Lower leg skin (tissue), 4 donors: ENCODE data around the gene PTPRN2. TPM values are rescaled to one million over a fixed set of nuclear protein-coding genes. Genes with fewer than 3 reads are reported as not detected.
A peak's percentile ranks its signal among the peaks of the same experiment; 100 is the strongest.
"Not testable (repeated sequence)": the region's sequence is repeated elsewhere in the genome, so short reads cannot be mapped to it uniquely, and the experiment has no call there.

Source experiments
- DNase-seq, 2 donors: peaks; one replicate each; pipeline ENCODE4 v3.0.0-alpha.2; 2019; ENCODE audit warnings: low spot score in 2 of 2
- H3K4me3 ChIP-seq: fragments of 200-600 bp; sonication (generic); 2 replicates; pipeline ENCODE4 v1.5.1; 2017; ENCODE audit warnings: mild to moderate bottlenecking, low read depth; ENCODE audit not compliant: poor library complexity, severe bottlenecking
- POLR2A ChIP-seq, 2 donors: fragments of 450-650 bp; IDR thresholded peaks; one replicate each; pipeline ENCODE4 v1.6.1; 2016 to 2017; ENCODE audit warnings: antibody characterized with exemption in 2 of 2, mild to moderate bottlenecking in 1 of 2, moderate library complexity in 1 of 2
- whole genome bisulfite sequencing, 2 donors: methylation state at CpG; one replicate each; pipeline ENCODE4 v1.1.5; 2018; 5-methylcytosine and 5-hydroxymethylcytosine counted together
- intact Hi-C: fragments of 100-400 bp; cut with DNase I; formaldehyde crosslinking; loops from one replicate; pipeline ENCODE4 v1.15.0; 2023; ENCODE audit warnings: low total_unique reads
- total RNA-seq, 4 donors: library from RNA; depleted of rRNA; stranded (reverse); fragments of >200 nt; gene quantifications; one replicate each; pipeline ENCODE4 v1.1.0, GENCODE V29; 2016
- TF ChIP-seq, protein P1 (sequence below), 3 donors: fragments of 450-650 bp; IDR thresholded peaks; one replicate each; pipeline ENCODE4 v1.5.1; 2016; ENCODE audit warnings: antibody characterized with exemption in 3 of 3, mild to moderate bottlenecking in 3 of 3, moderate library complexity in 2 of 3

Gene PTPRN2
- total RNA-seq, 4 donors from 2014 or later: 0.11 to 1.6 (median 0.92) TPM

- H3K4me3 ChIP-seq: no peak overlapping the region
- WGBS, 2 donors: 80 to 87% methylated on average over 30 to 33 of the region's 33 CpGs
- TF ChIP-seq, protein P1, sequence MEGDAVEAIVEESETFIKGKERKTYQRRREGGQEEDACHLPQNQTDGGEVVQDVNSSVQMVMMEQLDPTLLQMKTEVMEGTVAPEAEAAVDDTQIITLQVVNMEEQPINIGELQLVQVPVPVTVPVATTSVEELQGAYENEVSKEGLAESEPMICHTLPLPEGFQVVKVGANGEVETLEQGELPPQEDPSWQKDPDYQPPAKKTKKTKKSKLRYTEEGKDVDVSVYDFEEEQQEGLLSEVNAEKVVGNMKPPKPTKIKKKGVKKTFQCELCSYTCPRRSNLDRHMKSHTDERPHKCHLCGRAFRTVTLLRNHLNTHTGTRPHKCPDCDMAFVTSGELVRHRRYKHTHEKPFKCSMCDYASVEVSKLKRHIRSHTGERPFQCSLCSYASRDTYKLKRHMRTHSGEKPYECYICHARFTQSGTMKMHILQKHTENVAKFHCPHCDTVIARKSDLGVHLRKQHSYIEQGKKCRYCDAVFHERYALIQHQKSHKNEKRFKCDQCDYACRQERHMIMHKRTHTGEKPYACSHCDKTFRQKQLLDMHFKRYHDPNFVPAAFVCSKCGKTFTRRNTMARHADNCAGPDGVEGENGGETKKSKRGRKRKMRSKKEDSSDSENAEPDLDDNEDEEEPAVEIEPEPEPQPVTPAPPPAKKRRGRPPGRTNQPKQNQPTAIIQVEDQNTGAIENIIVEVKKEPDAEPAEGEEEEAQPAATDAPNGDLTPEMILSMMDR (IDR thresholded peaks at IDR 0.05): no peak
- TF ChIP-seq POLR2A (IDR thresholded peaks at IDR 0.05): no peak
- DNase-seq: no peak
- intact Hi-C loops: no loop called here
Observed at GRCh38 chr7:158257516-158258410, 329.9 kb downstream of the PTPRN2 start.

- TF ChIP-seq POLR2A (IDR thresholded peaks at IDR 0.05): no peak
- TF ChIP-seq, protein P1 (IDR thresholded peaks at IDR 0.05): no peak
- WGBS, 2 donors: 84 to 85% methylated on average over 12 of the region's 12 CpGs
- H3K4me3 ChIP-seq: no peak overlapping the region
- intact Hi-C loops: no loop called here
- DNase-seq: no peak
Observed at GRCh38 chr7:158257001-158257400, 330.6 kb downstream of the PTPRN2 start.

GRCh38 chr7:158256091-158256816, 331.4 kb downstream of the PTPRN2 start:
- TF ChIP-seq, protein P1 (IDR thresholded peaks at IDR 0.05): no peak
- TF ChIP-seq POLR2A (IDR thresholded peaks at IDR 0.05): no peak
- H3K4me3 ChIP-seq: no peak overlapping the region
- 86 to 87% methylated on average over 19 of the region's 19 CpGs for WGBS, 2 donors
- intact Hi-C loops: no loop called here
- DNase-seq: no peak

GRCh38 chr7:158255558-158255957, 332.1 kb downstream of the PTPRN2 start:
- intact Hi-C loops: no loop called here
- no peak overlapping the region for H3K4me3 ChIP-seq
- no peak for DNase-seq
- TF ChIP-seq, protein P1 (IDR thresholded peaks at IDR 0.05): no peak
- no peak for TF ChIP-seq POLR2A (IDR thresholded peaks at IDR 0.05)
- WGBS, 2 donors: 81 to 85% methylated on average over 7 of the region's 7 CpGs

GRCh38 chr7:158255156-158255555, 332.5 kb downstream of the PTPRN2 start:
- H3K4me3 ChIP-seq: no peak overlapping the region
- intact Hi-C loops: no loop called here
- WGBS, 2 donors: 81 to 85% methylated on average over 11 of the region's 11 CpGs
- DNase-seq: peak in 1 of 2 donors; percentile 76
- no peak for TF ChIP-seq POLR2A (IDR thresholded peaks at IDR 0.05)
- TF ChIP-seq, protein P1 (IDR thresholded peaks at IDR 0.05): no peak

- WGBS, 2 donors: 62 to 70% methylated on average over 9 to 12 of the region's 16 CpGs
- intact Hi-C loops: not testable (repeated sequence)
Observed at GRCh38 chr7:158253670-158254045, 334.0 kb downstream of the PTPRN2 start.

More at GRCh38 chr7:158253670-158254045, 334.0 kb downstream of the PTPRN2 start:
- DNase-seq: peak in 1 of 2 donors; percentile 49
- not testable (repeated sequence) for H3K4me3 ChIP-seq
